Keratinocyte (primary cell): ENCODE measurements around the gene SBK2. TPM values are rescaled to one million over a fixed set of nuclear protein-coding genes. Genes with fewer than 3 reads are reported as not detected.

Experiments
- DNase-seq: peaks from one replicate; pipeline ENCODE4 v3.0.0-alpha.2; 2011; ENCODE audit warnings: low read depth, missing footprints, low spot score
- FAIRE-seq: peaks from 2 replicates; lab custom pipeline; 2011; peaks lifted over from hg19 to GRCh38; lab: Jason Lieb, UNC
- H2AFZ ChIP-seq: 2 replicates; pipeline ENCODE4 v1.6.0; 2012; ENCODE audit warnings: low read length, control low read depth, inconsistent platforms; ENCODE audit not compliant: control insufficient read depth
- H3K27ac ChIP-seq: 2 replicates; pipeline ENCODE4 v1.5.1; 2011; ENCODE audit warnings: low read length; ENCODE audit not compliant: control insufficient read depth, insufficient read depth
- H3K27me3 ChIP-seq: 3 replicates; pipeline ENCODE4 v1.6.0; 2011; ENCODE audit warnings: low read length; ENCODE audit not compliant: control insufficient read depth, insufficient read depth; ENCODE audit errors: extremely low read depth
- H3K36me3 ChIP-seq, 2 experiments: 2 replicates in 1 of 2; 3 replicates in 1 of 2; pipeline ENCODE4 v1.5.1; 2011; ENCODE audit warnings: low read length in 2 of 2, mild to moderate bottlenecking in 1 of 2; ENCODE audit not compliant: control insufficient read depth in 2 of 2, insufficient read depth in 2 of 2; ENCODE audit errors: extremely low read depth in 1 of 2
- H3K4me1 ChIP-seq: 3 replicates; pipeline ENCODE4 v1.5.1; 2011; ENCODE audit warnings: low read length; ENCODE audit not compliant: control insufficient read depth, insufficient read depth; ENCODE audit errors: extremely low read depth
- H3K4me2 ChIP-seq: 3 replicates; pipeline ENCODE4 v1.6.0; 2011; ENCODE audit warnings: low read depth, low read length; ENCODE audit not compliant: control insufficient read depth, insufficient read depth; ENCODE audit errors: extremely low read depth
- H3K4me3 ChIP-seq, 3 experiments: fragments of 200-600 bp in 1 of 3; sonication (generic) in 1 of 3; 2 replicates in 2 of 3; 3 replicates in 1 of 3; pipeline ENCODE4 v1.5.1; 2011 to 2016; ENCODE audit warnings: low read length in 3 of 3, mild to moderate bottlenecking in 3 of 3, control low read depth in 2 of 3, inconsistent platforms in 1 of 3, low read depth in 1 of 3, mixed read lengths in 1 of 3, mixed run types in 1 of 3, moderate library complexity in 1 of 3; ENCODE audit not compliant: control insufficient read depth in 2 of 3, insufficient read depth in 2 of 3; ENCODE audit errors: extremely low read depth in 1 of 3
- H3K79me2 ChIP-seq: 2 replicates; pipeline ENCODE4 v1.6.0; 2012; ENCODE audit warnings: low read length; ENCODE audit not compliant: control insufficient read depth, insufficient read depth
- H3K9ac ChIP-seq: 3 replicates; pipeline ENCODE4 v1.6.0; 2011; ENCODE audit warnings: low read length; ENCODE audit not compliant: control insufficient read depth, insufficient read depth; ENCODE audit errors: extremely low read depth
- H3K9me1 ChIP-seq: 3 replicates; pipeline ENCODE4 v1.6.0; 2011; ENCODE audit warnings: low read length; ENCODE audit not compliant: control insufficient read depth, insufficient read depth; ENCODE audit errors: extremely low read depth
- H3K9me3 ChIP-seq: 2 replicates; pipeline ENCODE4 v1.5.1; 2012; ENCODE audit warnings: low read depth, low read length; ENCODE audit not compliant: control insufficient read depth
- H4K20me1 ChIP-seq: 3 replicates; pipeline ENCODE4 v1.6.0; 2011; ENCODE audit warnings: low read length; ENCODE audit not compliant: control insufficient read depth, insufficient read depth; ENCODE audit errors: extremely low read depth
- CTCF ChIP-seq, 3 experiments: IDR thresholded peaks in 1 of 3; conservative IDR thresholded peaks in 1 of 3; optimal IDR thresholded peaks in 1 of 3; 2 replicates in 2 of 3; 3 replicates in 1 of 3; pipeline versions ENCODE3 to v1.5.1; 2011; ENCODE audit warnings: low read length in 3 of 3, mild to moderate bottlenecking in 3 of 3, moderate library complexity in 2 of 3, control low read depth in 1 of 3, inconsistent platforms in 1 of 3; ENCODE audit not compliant: insufficient read depth in 2 of 3; ENCODE audit errors: extremely low read depth in 1 of 3
- EZH2 ChIP-seq: IDR thresholded peaks from one replicate; pipeline ENCODE4 v1.6.1; 2012; ENCODE audit warnings: inconsistent platforms, mild to moderate bottlenecking, low read length, moderate library complexity
- dilution Hi-C: fragments of 300-500 bp; cut with MboI; formaldehyde crosslinking; loops from one replicate; pipeline ENCODE4 v1.7.0; 2020; ENCODE audit warnings: low sequenced_read_pairs; ENCODE audit not compliant: extremely low pct_ligation_motif_present
- polyA plus RNA-seq, 5 experiments: library from polyadenylated mRNA; depleted of rRNA in 3 of 5; stranded (reverse) in 3 of 5; stranded (forward) in 1 of 5; unstranded in 1 of 5; fragments of >200 nt; gene quantifications; 1 replicate in 1 of 5; 2 replicates in 3 of 5; 3 replicates in 1 of 5; pipeline versions ENCODE4 v1.2.1 to v1.2.3, GENCODE V29; 2011 to 2012; ENCODE audit warnings: missing spikeins in 2 of 5, low read depth in 1 of 5, low replicate concordance in 1 of 5

Gene SBK2
- polyA plus RNA-seq, 1 donor (not counting 4 experiments of a cell fraction or from before 2014, with no cell fraction given), result not detected

- Histone ChIP-seq H3K4me2 (no peak overlapping the region), H3K36me3 (no peaks in the 10 kb centered on the region), H3K9me1 (no peaks in the 10 kb centered on the region), H3K4me3 (no peak overlapping the region), H3K4me1 (no peaks in the 10 kb centered on the region), H3K27me3 (no peaks in the 10 kb centered on the region), H3K9ac (no peak overlapping the region), H3K79me2 (no peaks in the 10 kb centered on the region), H3K9me3 (peaks cover 6% of the 10 kb centered on the region), H3K27ac (no peak overlapping the region), H2AFZ (no peak overlapping the region), H4K20me1 (no peaks in the 10 kb centered on the region)
- dilution Hi-C loops, result no loop called here
- DNase-seq (no peak), FAIRE-seq (no peak)
- TF ChIP-seq EZH2 (no peak), CTCF (optimal IDR thresholded peaks at IDR 0.05 in 1 of 3, IDR thresholded peaks at IDR 0.05 in 1 of 3, conservative IDR thresholded peaks at IDR 0.05 in 1 of 3; ENCODE audit: extremely low read depth in 1 of 3, insufficient read depth in 2 of 3, low read length in 3 of 3) (no peak)
These were observed 8.7 kb downstream of the SBK2 start for GRCh38 chr19:55528030-55528803.

GRCh38 chr19:55527197-55528029 lies 9.5 kb downstream of the SBK2 start:
- FAIRE-seq, result no peak

More at GRCh38 chr19:55527197-55528029, 9.5 kb downstream of the SBK2 start:
- TF ChIP-seq EZH2 (no peak), CTCF (optimal IDR thresholded peaks at IDR 0.05 in 1 of 3, IDR thresholded peaks at IDR 0.05 in 1 of 3, conservative IDR thresholded peaks at IDR 0.05 in 1 of 3; ENCODE audit: extremely low read depth in 1 of 3, insufficient read depth in 2 of 3, low read length in 3 of 3) (no peak)
- no peak for DNase-seq
- H3K9me3 ChIP-seq, result peaks cover 6% of the 10 kb centered on the region
- H3K4me3 ChIP-seq, result no peak overlapping the region
- H3K4me2 ChIP-seq, result no peak overlapping the region
- no peaks in the 10 kb centered on the region for H3K27me3 ChIP-seq
- H3K36me3 ChIP-seq, result no peaks in the 10 kb centered on the region
- no peak overlapping the region for H2AFZ ChIP-seq
- no peaks in the 10 kb centered on the region for H3K4me1 ChIP-seq
- dilution Hi-C loops, result no loop called here
- no peak overlapping the region for H3K27ac ChIP-seq
- no peaks in the 10 kb centered on the region for H3K79me2 ChIP-seq
- no peaks in the 10 kb centered on the region for H4K20me1 ChIP-seq
- no peaks in the 10 kb centered on the region for H3K9me1 ChIP-seq
- H3K9ac ChIP-seq, result no peak overlapping the region
